ENCODE measurements around the gene SCGB1C1.
"Not testable (repeated sequence)": the region's sequence is repeated elsewhere in the genome, so short reads cannot be mapped to it uniquely, and the experiment has no call there.

The SCGB1C1 gene

GRCh38 chr11:192674-193128 lies at the start of gene SCGB1C1:
Gene SCGB1C1 (plus strand): TSS chr11:193078. CDS start chr11:193100, 22 bp downstream.
- H3K9me3 ChIP-seq; H3K4me3 ChIP-seq; in situ Hi-C loops (cut with MboI; ENCODE audit: low sequenced_read_pairs); H3K27me3 ChIP-seq (ENCODE audit: low read depth); DNase-seq (ENCODE audit: low spot score in 2 of 2); H3K36me3 ChIP-seq (replicated peaks); H3K4me1 ChIP-seq: not testable (repeated sequence)

DNA sequence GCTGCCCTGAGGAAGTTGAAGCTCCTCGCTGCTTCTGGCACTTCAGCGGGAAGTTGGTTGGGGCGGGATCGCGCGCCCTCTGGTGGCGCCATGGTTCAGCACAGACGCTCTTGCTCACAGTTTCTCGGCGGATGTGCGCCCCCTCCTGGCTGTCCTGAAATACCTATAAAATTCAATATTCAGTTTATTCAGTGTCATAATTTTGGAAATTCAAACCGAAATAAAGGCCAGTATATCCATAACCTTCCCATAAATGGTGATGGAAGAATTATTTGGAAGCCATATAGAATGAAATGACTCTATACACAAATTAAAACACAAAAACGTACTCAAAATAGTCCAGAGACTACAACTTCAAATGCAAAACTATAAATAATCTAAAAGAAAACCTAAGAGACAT lies 12.6 kb upstream of the SCGB1C1 start:
- H3K36me3 ChIP-seq (replicated peaks) = not testable (repeated sequence)

GRCh38 chr11:189200-189783 lies 3.6 kb upstream of the SCGB1C1 start:
- H3K9me3 ChIP-seq; H3K36me3 ChIP-seq (replicated peaks); H3K4me1 ChIP-seq; DNase-seq (ENCODE audit: low spot score in 2 of 2); H3K27me3 ChIP-seq (ENCODE audit: low read depth); H3K4me3 ChIP-seq; in situ Hi-C loops (cut with MboI; ENCODE audit: low sequenced_read_pairs): not testable (repeated sequence)

More for the DNA sequence above, 12.6 kb upstream of the SCGB1C1 start:
- H3K4me1 ChIP-seq; in situ Hi-C loops (cut with MboI; ENCODE audit: low sequenced_read_pairs); H3K27me3 ChIP-seq (ENCODE audit: low read depth); H3K4me3 ChIP-seq; DNase-seq (ENCODE audit: low spot score in 2 of 2); H3K9me3 ChIP-seq: not testable (repeated sequence)

- H3K27me3 ChIP-seq (ENCODE audit: low read depth); H3K9me3 ChIP-seq; in situ Hi-C loops (cut with MboI; ENCODE audit: low sequenced_read_pairs); H3K4me1 ChIP-seq; H3K4me3 ChIP-seq; H3K36me3 ChIP-seq (replicated peaks): not testable (repeated sequence)
- DNase-seq (ENCODE audit: low spot score in 2 of 2) = peak in 1 of 2 experiments; percentile 12
These were observed 3.0 kb upstream of the SCGB1C1 start for GRCh38 chr11:189843-190311.

DNA sequence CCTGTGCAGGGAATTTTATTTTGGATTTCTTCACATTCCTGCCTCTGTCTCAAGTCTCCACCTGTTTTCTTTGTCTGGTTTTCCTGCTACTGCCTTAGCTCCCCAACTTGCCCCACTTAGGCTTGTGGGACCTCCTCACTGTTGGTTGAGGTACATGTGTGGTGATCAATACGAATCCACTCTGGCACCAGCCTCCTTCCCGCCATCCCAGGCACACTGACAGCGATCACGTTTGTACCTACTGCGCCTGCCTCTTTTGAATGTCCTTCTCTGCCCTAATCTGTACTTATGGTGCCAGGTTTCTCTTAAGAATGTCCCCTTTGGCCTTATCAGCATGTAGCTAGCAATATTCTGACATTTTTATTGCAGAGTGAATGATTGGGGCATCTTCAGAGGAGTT lies 2.3 kb upstream of the SCGB1C1 start:
- H3K9me3 ChIP-seq; H3K36me3 ChIP-seq (replicated peaks); H3K4me3 ChIP-seq; in situ Hi-C loops (cut with MboI; ENCODE audit: low sequenced_read_pairs); H3K4me1 ChIP-seq; H3K27me3 ChIP-seq (ENCODE audit: low read depth): not testable (repeated sequence)
- peak in 1 of 2 experiments; percentile 3 for DNase-seq (ENCODE audit: low spot score in 2 of 2)

- H3K27me3 ChIP-seq (ENCODE audit: low read depth); in situ Hi-C loops (cut with MboI; ENCODE audit: low sequenced_read_pairs); H3K4me3 ChIP-seq; H3K4me1 ChIP-seq; H3K36me3 ChIP-seq (replicated peaks); H3K9me3 ChIP-seq: not testable (repeated sequence)
- DNase-seq (ENCODE audit: low spot score in 2 of 2) = peak in 1 of 2 experiments; percentile 72
These were observed 1.1 kb upstream of the SCGB1C1 start for GRCh38 chr11:191490-192478.

GRCh38 chr11:193481-193880 lies 603 bp downstream of the SCGB1C1 start:
- DNase-seq (ENCODE audit: low spot score in 2 of 2); H3K27me3 ChIP-seq (ENCODE audit: low read depth); H3K4me3 ChIP-seq; in situ Hi-C loops (cut with MboI; ENCODE audit: low sequenced_read_pairs); H3K9me3 ChIP-seq; H3K36me3 ChIP-seq (replicated peaks); H3K4me1 ChIP-seq: not testable (repeated sequence)

GRCh38 chr11:196786-197731 lies 4.2 kb downstream of the SCGB1C1 start:
- no peak for DNase-seq (ENCODE audit: low spot score in 2 of 2)
- H3K4me3 ChIP-seq = no peak overlapping the region
- no peaks in the 10 kb centered on the region for H3K9me3 ChIP-seq
- H3K36me3 ChIP-seq (replicated peaks) = no peaks in the 10 kb centered on the region; the same call in 1 of the 2 replicates
- no peaks in the 10 kb centered on the region for H3K4me1 ChIP-seq
- H3K27me3 ChIP-seq (ENCODE audit: low read depth) = no peaks in the 10 kb centered on the region
- in situ Hi-C loops (cut with MboI; ENCODE audit: low sequenced_read_pairs) = no loop called here

- no peaks in the 10 kb centered on the region for H3K4me1 ChIP-seq
- DNase-seq (ENCODE audit: low spot score in 2 of 2) = peak in 1 of 2 experiments; percentile 7
- H3K9me3 ChIP-seq = no peaks in the 10 kb centered on the region
- H3K4me3 ChIP-seq = no peak overlapping the region
- in situ Hi-C loops (cut with MboI; ENCODE audit: low sequenced_read_pairs) = no loop called here
- H3K27me3 ChIP-seq (ENCODE audit: low read depth) = no peaks in the 10 kb centered on the region
- H3K36me3 ChIP-seq (replicated peaks) = no peaks in the 10 kb centered on the region; the same call in 1 of the 2 replicates
These were observed 4.9 kb downstream of the SCGB1C1 start for GRCh38 chr11:197741-198235.

DNA sequence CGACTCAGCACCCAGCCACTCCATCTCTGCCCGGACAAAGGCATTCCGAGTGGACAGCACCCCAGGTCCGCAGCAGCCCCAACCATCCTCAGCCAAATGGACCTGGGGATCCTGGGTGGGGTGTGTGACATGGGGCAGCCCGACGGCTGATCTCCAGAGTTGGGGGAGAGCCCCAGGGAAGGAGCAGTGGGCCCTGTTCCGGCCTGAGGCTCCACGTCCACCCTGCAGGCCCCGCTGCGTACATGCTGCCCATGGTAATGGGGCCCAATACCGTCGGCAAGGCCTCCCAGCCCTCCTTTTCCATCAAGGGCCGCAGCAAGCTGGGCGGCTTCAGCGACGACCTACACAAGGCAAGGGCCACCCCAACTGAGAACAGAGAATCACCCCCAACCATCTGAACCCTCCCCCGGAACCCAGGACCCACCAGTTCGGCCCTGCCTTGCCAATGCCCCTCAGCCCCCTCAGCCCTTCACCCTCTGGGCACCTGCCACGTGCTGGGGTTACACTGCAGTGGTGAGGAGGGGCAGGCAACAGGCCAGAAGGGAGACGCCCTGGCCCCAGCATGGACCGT lies 5.4 kb downstream of the SCGB1C1 start:
- Histone ChIP-seq H3K27me3 (ENCODE audit: low read depth) (no peaks in the 10 kb centered on the region), H3K4me3 (no peak overlapping the region), H3K9me3 (no peaks in the 10 kb centered on the region), H3K36me3 (replicated peaks) (no peaks in the 10 kb centered on the region; the same call in 1 of the 2 replicates), H3K4me1 (no peaks in the 10 kb centered on the region)
- in situ Hi-C loops (cut with MboI; ENCODE audit: low sequenced_read_pairs) = no loop called here
- DNase-seq (ENCODE audit: low spot score in 2 of 2) = peak in 1 of 2 experiments; percentile 5

DNA sequence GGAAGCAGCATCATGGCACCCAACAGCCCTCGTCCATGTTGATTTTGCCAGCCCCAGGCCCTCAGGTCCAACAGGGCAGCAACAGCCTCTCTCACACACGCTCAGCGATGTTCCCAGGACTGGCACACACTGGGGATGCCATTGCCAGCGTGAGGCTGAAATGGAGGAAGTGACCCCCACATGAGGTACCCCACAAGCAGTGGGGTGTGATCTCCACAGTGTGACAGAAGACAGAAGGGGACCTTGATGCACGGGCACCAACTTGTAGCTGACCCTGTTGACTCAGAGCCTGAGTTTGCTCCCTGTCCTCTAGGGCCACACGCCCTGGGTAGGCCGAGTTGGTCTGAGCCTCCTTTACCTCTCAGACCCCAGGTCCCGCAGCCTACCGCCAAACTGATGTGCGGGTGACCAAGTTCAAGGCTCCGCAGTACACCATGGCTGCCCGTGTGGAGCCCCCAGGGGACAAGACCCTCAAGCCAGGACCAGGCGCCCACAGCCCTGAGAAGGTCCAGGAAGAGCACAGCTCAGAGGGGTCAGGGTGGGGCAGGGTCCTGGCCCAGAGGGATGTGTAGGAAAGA lies 6.2 kb downstream of the SCGB1C1 start:
- no peaks in the 10 kb centered on the region; the same call in 1 of the 2 replicates for H3K36me3 ChIP-seq (replicated peaks)
- in situ Hi-C loops (cut with MboI; ENCODE audit: low sequenced_read_pairs) = no loop called here
- no peaks in the 10 kb centered on the region for H3K27me3 ChIP-seq (ENCODE audit: low read depth)
- H3K4me1 ChIP-seq = no peaks in the 10 kb centered on the region
- no peaks in the 10 kb centered on the region for H3K9me3 ChIP-seq
- DNase-seq (ENCODE audit: low spot score in 2 of 2) = peak in 1 of 2 experiments; percentile 9
- no peak overlapping the region for H3K4me3 ChIP-seq

- H3K27me3 ChIP-seq (ENCODE audit: low read depth) = no peaks in the 10 kb centered on the region
- in situ Hi-C loops (cut with MboI; ENCODE audit: low sequenced_read_pairs) = no loop called here
- no peak overlapping the region for H3K4me3 ChIP-seq
- peaks cover 5% of the 10 kb centered on the region; the same call in 1 of the 2 replicates for H3K36me3 ChIP-seq (replicated peaks)
- DNase-seq (ENCODE audit: low spot score in 2 of 2) = peak in 1 of 2 experiments; percentile 8
- no peaks in the 10 kb centered on the region for H3K4me1 ChIP-seq
- H3K9me3 ChIP-seq = no peaks in the 10 kb centered on the region
These were observed 6.9 kb downstream of the SCGB1C1 start for GRCh38 chr11:199782-200181.
